Activated CD4-positive, alpha-beta memory T cell treated with anti-CD3 and anti-CD28 coated beads for 36 hours (primary cell): ENCODE results near the gene SCLY. TPM values are rescaled to one million over a fixed set of nuclear protein-coding genes. Genes with fewer than 3 reads are reported as not detected.
"Not testable (repeated sequence)": the region's sequence is repeated elsewhere in the genome, so short reads cannot be mapped to it uniquely, and the experiment has no call there.

Experiments
- CTCF ChIA-PET: fragments of 350-600 bp; sonication (Branson Sonifier 250); formaldehyde crosslinking; loops from one replicate; lab custom pipeline; 2021; ENCODE audit warnings: antibody characterized with exemption, inconsistent platforms; lab: Charles Lee
- POLR2A ChIA-PET: fragments of 350-600 bp; sonication (Branson Sonifier 250); formaldehyde crosslinking; loops from one replicate; lab custom pipeline; 2021; ENCODE audit warnings: antibody characterized with exemption; lab: Charles Lee
- DNase-seq: peaks from one replicate; pipeline ENCODE4 v3.0.0-alpha.2; 2020
- H3K27ac Mint-ChIP-seq: one replicate; pipeline ENCODE4 v1.8.0; 2021; ENCODE audit warnings: mixed read lengths
- H3K27me3 Mint-ChIP-seq: one replicate; pipeline ENCODE4 v1.8.0; 2021; ENCODE audit warnings: mixed read lengths
- H3K36me3 Mint-ChIP-seq: one replicate; pipeline ENCODE4 v1.8.0; 2021; ENCODE audit warnings: mixed read lengths
- H3K4me1 Mint-ChIP-seq: one replicate; pipeline ENCODE4 v1.8.0; 2021; ENCODE audit warnings: low read depth, mixed read lengths
- H3K4me3 Mint-ChIP-seq: one replicate; pipeline ENCODE4 v1.8.0; 2021; ENCODE audit warnings: mild to moderate bottlenecking, mixed read lengths
- H3K9me3 Mint-ChIP-seq: one replicate; pipeline ENCODE4 v1.8.0; 2021; ENCODE audit warnings: mixed read lengths
- intact Hi-C: fragments of 100-400 bp; cut with micrococcal nuclease; formaldehyde crosslinking; loops from one replicate; pipeline ENCODE4 v1.15.1; 2023
- total RNA-seq, 2 experiments: library from RNA; stranded (reverse); gene quantifications; one replicate each; pipeline ENCODE4 v1.2.3, GENCODE V29; 2021

Gene SCLY
- total RNA-seq, 2 experiments from 2014 or later, result 47.9 to 51.8 TPM

DNA sequence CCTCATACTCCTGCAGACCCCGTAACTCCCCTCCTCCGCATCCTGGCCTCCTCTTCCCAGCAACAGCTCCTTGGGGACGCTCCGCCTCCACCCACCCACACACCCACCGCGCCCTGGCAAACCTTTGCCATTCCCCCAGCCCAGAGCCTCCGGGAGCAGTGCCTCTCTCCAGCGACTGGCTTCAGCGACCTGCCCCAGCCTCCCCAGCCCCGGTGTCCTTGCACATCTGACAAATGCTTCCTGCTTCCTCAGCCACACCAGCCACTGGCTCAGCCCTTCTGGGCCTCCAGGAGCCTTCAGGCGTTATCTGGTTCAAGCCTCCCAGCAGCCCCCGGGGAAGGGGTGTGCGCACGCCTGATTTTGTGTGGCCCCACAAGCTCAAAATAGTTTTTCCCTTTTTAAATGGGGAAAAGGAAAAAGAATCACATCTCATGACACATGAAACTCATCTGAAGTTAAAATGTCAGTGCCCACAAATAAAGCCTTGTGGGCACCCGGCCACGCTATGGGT lies 53.6 kb downstream of the SCLY start:
- no peak for DNase-seq
- H3K27me3 Mint-ChIP-seq, result peaks cover 9% of the 10 kb centered on the region
- ChIA-PET POLR2A (no interaction called here), CTCF (no interaction called here)
- peaks cover 7% of the 10 kb centered on the region for H3K9me3 Mint-ChIP-seq
- H3K36me3 Mint-ChIP-seq, result peaks cover 2% of the 10 kb centered on the region
- no peak overlapping the region for H3K27ac Mint-ChIP-seq
- no peaks in the 10 kb centered on the region for H3K4me1 Mint-ChIP-seq
- no peak overlapping the region for H3K4me3 Mint-ChIP-seq
- intact Hi-C loops, result no loop called here

DNA sequence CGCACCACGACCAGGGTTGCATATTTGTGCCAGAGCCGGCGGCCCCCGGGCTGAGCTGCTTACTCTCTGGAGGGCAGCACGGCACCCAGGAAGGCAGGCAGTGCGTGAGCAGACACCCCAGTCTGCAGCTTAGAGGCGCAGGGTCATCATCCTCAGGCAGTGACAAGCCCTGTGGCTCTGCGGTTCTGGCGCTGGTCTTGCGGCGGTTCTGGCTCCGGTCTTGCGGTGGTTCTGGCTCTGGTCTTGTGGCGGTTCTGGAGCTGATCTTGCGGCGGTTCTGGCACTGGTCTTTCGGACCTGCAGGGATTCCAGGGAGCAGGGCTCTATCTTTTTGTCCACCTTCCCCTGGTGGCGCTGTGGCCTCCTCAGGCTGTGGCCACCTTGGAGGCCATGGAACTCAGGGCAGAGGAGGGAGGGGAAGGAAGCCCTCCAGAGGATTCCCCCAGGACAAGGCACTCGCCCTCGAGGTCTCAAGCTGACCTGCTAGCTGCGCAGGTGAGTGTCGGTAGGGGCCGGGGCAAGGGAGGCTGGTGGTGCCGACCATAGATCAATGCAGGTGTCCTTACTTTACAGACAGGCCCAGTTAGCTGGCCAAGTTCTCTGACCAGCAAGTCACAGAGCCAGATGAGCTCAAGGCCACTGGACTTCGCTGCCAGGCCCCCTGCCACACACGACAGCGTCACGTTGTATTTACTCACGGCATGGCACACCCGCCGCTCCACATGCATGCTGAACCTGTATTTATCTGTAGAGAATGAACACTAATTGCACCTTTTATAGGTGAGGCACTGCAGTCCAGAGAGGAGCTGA lies 54.3 kb downstream of the SCLY start:
- ChIA-PET POLR2A (interaction anchor here (0.6 kb wide), 1 partner anchor 180 kb away, joined by 3 read pairs; no protein-coding TSS in a partner anchor), CTCF (no interaction called here)
- H3K4me1 Mint-ChIP-seq, result no peaks in the 10 kb centered on the region
- H3K27me3 Mint-ChIP-seq, result peaks cover 9% of the 10 kb centered on the region
- peaks cover 2% of the 10 kb centered on the region for H3K36me3 Mint-ChIP-seq
- H3K27ac Mint-ChIP-seq, result no peak overlapping the region
- H3K4me3 Mint-ChIP-seq, result no peak overlapping the region
- intact Hi-C loops, result no loop called here
- DNase-seq, result no peak
- peaks cover 7% of the 10 kb centered on the region for H3K9me3 Mint-ChIP-seq

DNA sequence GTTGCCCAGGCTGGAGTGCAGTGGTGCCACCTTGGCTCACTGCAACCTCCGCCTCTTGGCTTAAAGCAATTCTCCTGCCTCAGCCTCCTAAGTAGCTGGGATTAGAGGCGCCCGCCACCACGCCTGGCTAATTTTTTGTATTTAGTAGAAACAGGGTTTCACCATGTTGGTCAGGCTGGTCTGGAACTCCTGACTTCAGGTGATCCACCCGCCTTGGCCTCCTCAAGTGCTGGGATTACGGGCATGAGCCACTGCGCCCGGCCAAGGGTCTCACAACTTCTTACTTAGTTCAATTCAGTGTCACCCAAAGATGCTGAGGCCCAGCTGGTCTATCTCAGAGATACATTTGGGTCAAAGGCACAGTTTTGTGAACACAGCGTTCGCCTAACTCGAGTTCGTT lies 54.9 kb downstream of the SCLY start:
- intact Hi-C loops, DNase-seq, H3K4me3 Mint-ChIP-seq, H3K36me3 Mint-ChIP-seq, H3K9me3 Mint-ChIP-seq, H3K4me1 Mint-ChIP-seq, POLR2A ChIA-PET, CTCF ChIA-PET, H3K27me3 Mint-ChIP-seq, H3K27ac Mint-ChIP-seq: not testable (repeated sequence)

DNA sequence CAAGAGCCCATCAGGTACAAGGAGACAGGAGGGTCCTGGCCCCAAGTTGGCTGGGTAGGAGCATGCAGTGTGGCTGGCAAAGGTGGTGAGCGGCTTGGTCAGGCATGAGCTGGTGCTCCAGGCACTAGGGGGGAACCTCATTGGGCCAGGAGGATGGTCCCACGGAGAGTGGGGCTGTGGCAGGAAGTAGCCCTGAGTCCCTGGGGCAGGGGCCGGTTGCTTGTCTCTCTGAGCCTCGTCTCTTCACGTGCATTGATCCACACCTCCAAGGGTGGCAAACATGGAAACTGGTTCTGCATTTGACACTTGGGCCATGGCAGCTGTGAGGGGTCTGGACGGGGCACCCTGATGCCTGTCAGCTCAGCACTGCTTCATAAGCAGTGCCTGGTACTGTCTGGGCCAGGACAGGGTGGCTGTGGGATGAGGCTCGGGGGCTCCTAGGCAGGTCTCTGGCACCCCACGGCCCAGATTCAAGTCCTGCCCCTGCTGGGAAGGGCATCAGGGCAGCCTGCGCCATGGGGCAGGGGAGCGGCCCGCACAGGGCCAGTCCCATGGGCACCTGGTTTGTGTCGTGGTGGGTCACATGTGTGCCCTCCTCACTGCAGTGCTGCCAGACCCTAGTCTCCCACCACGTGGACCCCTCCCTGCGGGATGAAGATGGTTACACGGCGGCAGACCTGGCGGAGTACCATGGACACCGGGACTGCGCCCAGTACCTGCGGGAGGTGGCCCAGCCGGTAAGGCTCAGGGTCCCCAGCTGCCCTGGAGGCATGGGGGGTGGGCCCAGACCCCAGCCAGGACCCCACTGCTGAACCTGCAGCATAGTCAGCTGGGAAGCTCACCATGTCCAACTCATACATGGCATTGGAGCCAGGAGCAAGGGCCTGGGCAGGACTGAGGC lies 55.7 kb downstream of the SCLY start:
- POLR2A ChIA-PET, result no interaction called here
- Mint-ChIP-seq H3K36me3 (peaks cover 2% of the 10 kb centered on the region), H3K4me1 (no peaks in the 10 kb centered on the region), H3K27ac (no peak overlapping the region), H3K27me3 (peaks cover 9% of the 10 kb centered on the region), H3K4me3 (no peak overlapping the region), H3K9me3 (peaks cover 7% of the 10 kb centered on the region)
- CTCF ChIA-PET, result no interaction called here
- no peak for DNase-seq
- intact Hi-C loops, result no loop called here

DNA sequence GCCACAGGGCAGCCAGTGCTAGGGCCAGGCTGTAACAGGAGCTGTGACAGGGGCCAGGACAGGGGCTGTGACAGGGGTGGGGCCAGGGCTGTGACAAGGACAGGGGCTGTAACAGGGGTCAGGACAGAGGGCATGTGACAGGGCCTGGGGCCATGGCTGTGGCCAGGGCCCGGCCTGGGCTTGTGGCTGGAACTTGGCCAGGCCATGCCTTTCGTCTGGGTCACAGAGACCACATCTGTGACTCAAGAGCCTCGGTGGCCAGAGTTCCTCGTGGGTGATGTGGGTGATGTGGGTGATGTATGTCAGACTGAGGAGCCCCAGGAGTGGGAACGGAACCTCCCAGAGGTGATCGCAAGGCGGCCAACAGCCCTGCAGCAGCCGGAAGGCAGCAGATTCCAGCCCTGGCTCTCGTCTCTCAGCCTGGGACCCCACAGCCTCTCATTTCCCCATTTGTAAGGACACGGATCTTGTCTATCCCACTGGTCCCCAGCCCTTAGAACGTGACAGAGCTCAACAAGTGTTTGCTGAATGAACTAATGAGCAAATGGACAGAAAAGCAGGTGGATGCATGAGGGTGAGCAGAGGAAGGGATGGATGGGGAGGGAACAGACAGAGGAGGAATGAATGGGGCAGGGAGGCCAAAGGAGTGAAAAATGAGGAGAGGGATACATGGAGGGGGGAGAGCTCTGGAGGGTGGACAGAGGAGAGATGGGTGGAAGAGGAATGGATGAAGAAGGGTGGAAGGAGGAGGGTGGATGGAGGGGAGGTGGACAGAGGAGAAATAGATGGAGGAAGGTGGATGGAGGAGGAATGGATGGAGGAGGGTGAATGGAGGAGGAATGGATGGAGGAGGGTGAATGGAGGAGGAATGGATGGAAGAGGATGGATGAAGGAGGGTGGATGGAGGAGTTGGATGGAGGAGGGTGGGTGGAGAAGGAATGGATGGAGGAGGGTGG lies 56.7 kb downstream of the SCLY start:
- Mint-ChIP-seq H3K4me3 (no peak overlapping the region), H3K4me1 (no peaks in the 10 kb centered on the region), H3K36me3 (peaks cover 2% of the 10 kb centered on the region), H3K27ac (no peak overlapping the region), H3K27me3 (peaks cover 9% of the 10 kb centered on the region), H3K9me3 (peaks cover 7% of the 10 kb centered on the region)
- DNase-seq, result no peak
- ChIA-PET CTCF (no interaction called here), POLR2A (no interaction called here)
- intact Hi-C loops, result no loop called here

DNA sequence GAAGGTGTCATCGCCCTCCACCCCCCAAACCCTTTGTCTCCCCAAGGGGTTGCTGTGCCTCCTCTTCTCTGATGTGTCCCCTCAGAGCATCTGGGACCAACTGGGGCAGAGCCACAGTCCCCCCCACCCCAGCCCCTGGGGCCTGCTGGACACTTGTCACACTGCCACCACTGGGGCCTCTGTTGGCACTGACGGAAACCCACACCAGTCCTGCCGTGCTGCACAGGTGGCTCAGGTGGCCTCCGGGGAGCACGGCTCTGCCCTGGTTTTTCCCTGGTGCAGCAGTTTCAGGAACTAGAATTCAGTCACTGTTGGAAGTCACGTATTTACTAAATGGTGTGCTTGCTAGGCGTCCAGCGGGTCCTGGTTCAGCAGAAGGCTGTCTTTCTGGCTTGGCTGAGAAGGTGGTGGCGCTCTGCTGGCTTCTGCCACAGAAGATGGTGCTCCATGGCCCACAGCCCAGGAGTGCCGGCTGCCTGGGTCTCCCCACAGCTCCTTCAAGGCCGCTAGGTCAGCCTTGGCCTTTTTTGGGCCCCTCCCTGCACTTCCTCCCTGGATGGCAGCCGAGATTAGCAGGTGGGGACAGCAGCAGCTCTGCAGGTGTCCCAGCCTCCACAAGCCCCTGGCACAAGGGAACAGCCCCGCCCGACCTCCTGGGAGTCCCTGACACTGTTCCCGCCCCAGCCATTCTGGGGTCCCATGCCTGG lies 59.1 kb downstream of the SCLY start:
- ChIA-PET CTCF (interaction anchor here (0.7 kb wide), 1 partner anchor 24 kb away, joined by 4 read pairs; no protein-coding TSS in a partner anchor), POLR2A (no interaction called here)
- Mint-ChIP-seq H3K36me3 (no peaks in the 10 kb centered on the region), H3K4me3 (no peak overlapping the region), H3K27ac (no peak overlapping the region), H3K9me3 (no peaks in the 10 kb centered on the region), H3K27me3 (peaks cover 9% of the 10 kb centered on the region), H3K4me1 (no peaks in the 10 kb centered on the region)
- DNase-seq, result no peak
- intact Hi-C loops, result no loop called here

DNA sequence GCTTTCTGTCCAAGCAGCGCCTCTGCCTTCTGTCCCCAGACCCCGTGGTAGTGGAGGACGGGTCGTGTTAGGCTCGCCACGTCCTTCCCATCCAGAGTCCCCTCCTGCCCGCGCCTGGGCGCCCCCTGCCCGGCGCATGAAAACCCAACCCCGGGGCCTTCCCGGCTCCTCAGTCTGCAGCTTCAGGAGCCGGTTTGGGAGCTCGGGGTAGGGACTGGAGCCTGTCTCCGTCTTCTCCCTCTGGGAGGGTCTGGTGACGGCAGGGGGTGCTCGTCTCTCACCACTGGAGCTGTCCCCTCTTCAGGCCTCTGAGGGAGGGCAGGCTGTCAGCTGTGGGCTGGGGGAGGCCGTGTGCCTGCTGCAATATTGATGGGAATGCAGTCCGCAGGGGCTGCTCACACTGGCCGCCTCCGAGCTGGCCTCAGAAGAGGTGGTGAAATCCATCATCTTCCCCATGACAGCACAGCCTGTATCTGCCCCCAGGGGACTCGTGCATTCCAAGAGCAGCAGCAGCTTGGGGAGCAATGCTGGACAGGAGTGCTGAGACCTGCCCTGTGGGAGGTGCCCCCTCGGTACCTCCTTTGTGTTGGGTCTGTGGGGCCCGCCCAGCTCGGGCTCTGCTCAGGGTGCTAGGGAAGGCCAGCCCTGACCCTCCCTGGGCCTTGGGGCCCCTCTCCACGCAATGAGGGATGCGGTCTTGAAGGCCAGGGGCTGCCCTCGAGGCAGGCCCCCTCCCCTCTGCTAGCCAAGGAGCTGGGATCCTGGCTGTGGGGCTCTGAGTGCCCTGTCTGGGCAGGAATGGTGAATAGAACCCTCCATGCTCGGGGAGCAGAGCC lies 59.9 kb downstream of the SCLY start:
- Mint-ChIP-seq H3K27ac (no peak overlapping the region), H3K4me3 (no peak overlapping the region), H3K27me3 (peaks cover 9% of the 10 kb centered on the region), H3K4me1 (no peaks in the 10 kb centered on the region), H3K9me3 (no peaks in the 10 kb centered on the region), H3K36me3 (no peaks in the 10 kb centered on the region)
- POLR2A ChIA-PET, result no interaction called here
- intact Hi-C loops, result no loop called here
- no peak for DNase-seq
- CTCF ChIA-PET, result no interaction called here

DNA sequence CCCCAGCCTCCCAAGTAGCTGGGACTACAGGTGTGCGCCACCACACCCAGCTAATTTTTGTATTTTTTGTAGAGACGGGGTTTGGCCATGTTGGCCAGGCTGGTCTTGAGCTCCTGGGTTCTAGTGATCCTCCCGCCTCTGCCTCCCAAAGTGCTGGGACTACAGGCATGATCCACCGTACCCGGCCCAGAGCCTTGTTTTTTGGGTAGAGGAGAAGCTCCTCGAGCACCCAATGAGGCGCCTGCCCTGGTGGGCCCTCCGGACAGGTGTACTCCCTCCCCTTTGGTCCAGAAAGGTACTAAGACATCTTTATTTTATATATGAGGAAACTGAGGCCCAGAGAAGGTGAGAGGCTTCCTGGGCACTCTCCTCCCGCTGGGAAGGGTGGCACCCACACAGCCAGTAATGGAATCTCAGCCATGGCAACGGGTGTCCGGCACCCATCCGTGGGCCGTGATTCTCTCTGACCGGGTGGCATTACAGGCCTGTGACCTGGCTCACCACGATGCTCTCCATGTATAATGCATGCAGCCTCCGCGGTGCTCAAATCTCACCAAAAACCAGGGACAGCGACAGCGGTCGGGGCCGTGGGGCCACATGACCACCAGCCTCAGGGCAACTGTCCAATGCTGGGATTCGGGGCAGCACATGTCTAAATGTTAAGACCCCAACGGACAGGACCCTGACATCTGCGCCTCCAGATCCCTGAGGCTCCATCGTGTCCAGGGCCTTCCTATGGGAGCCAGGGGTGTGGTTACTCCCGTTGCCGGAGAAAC lies 60.9 kb downstream of the SCLY start:
- ChIA-PET POLR2A (no interaction called here), CTCF (no interaction called here)
- Mint-ChIP-seq H3K36me3 (no peaks in the 10 kb centered on the region), H3K27ac (no peak overlapping the region), H3K27me3 (peaks cover 9% of the 10 kb centered on the region), H3K4me1 (no peaks in the 10 kb centered on the region), H3K9me3 (no peaks in the 10 kb centered on the region), H3K4me3 (no peak overlapping the region)
- DNase-seq, result no peak
- intact Hi-C loops, result no loop called here

DNA sequence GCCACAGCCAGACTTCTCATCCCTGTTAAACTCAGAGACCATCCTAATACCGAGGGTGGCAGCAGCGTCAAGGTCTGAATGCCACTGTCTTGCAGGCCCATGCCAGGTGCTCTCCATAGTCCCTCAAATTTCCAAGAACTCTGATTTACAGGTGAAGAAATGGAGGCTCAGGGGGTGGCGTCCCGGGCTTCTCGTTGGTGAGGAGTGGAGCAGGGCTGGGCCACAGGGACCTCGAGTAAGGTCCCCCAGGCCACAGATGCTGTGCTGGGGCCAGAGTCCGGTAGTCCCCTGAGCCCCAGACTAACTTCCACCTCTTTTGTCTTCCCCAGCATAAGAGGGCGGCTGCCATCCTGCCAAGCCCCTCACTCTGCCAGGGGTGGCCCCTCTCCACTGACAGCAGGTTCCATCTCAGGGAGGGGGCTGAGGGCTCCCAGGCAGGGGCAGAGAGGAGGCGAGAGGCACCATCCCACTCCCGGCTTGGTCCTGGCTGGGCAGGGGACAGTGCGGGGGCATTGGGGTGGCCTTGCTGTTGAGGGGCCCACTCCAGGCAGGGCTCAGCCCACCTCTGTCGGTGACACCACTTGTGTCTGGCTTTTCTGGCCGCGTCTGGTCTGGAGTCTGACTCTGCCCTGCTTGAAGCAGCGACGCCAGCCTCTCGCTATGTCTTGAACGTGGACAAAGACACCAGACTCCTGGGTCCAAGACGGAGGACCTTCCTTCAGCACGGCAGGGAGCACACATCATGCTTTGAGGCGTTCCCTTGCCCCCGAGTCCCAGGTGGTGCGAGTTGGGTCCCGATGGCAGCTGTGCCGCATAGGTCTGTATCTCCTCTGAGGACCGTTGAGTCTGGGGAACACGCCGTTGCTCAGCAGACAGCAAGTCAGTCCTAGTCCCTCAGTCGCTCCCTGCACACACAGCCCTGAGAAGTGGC lies 61.8 kb downstream of the SCLY start:
- intact Hi-C loops, result no loop called here
- Mint-ChIP-seq H3K4me1 (no peaks in the 10 kb centered on the region), H3K36me3 (no peaks in the 10 kb centered on the region), H3K27me3 (peaks cover 5% of the 10 kb centered on the region), H3K9me3 (no peaks in the 10 kb centered on the region), H3K4me3 (no peak overlapping the region), H3K27ac (no peak overlapping the region)
- ChIA-PET POLR2A (no interaction called here), CTCF (no interaction called here)
- no peak for DNase-seq
